Nephron (organoid): ENCODE data around the gene ANAPC4.

ENCODE experiments used
- H3K27ac Mint-ChIP-seq, 3 experiments: 2 replicates each; pipeline ENCODE4 v1.8.0; 2020; ENCODE audit warnings: mixed read lengths in 3 of 3, mild to moderate bottlenecking in 2 of 3, moderate library complexity in 1 of 3
- H3K27me3 Mint-ChIP-seq: 2 replicates; pipeline ENCODE4 v1.8.0; 2021; ENCODE audit warnings: low read depth, mild to moderate bottlenecking, moderate library complexity, mixed read lengths
- H3K36me3 Mint-ChIP-seq: 2 replicates; pipeline ENCODE4 v1.8.0; 2020; ENCODE audit warnings: low read depth, mixed read lengths
- H3K4me1 Mint-ChIP-seq: 2 replicates; pipeline ENCODE4 v1.8.0; 2020; ENCODE audit warnings: mixed read lengths
- H3K4me3 Mint-ChIP-seq, 3 experiments: 2 replicates each; pipeline ENCODE4 v1.8.0; 2020; ENCODE audit warnings: mild to moderate bottlenecking in 3 of 3, mixed read lengths in 3 of 3, moderate library complexity in 2 of 3
- H3K9me3 Mint-ChIP-seq: 2 replicates; pipeline ENCODE4 v1.8.0; 2020; ENCODE audit warnings: mixed read lengths
- CTCF ChIP-seq, 3 experiments: fragments of 200-600 bp; sonication (generic); IDR thresholded peaks; one replicate each; pipeline ENCODE4 v1.5.0; 2021; ENCODE audit warnings: antibody characterized with exemption in 3 of 3; ENCODE audit not compliant: unreplicated experiment in 3 of 3

Gene ANAPC4

DNA sequence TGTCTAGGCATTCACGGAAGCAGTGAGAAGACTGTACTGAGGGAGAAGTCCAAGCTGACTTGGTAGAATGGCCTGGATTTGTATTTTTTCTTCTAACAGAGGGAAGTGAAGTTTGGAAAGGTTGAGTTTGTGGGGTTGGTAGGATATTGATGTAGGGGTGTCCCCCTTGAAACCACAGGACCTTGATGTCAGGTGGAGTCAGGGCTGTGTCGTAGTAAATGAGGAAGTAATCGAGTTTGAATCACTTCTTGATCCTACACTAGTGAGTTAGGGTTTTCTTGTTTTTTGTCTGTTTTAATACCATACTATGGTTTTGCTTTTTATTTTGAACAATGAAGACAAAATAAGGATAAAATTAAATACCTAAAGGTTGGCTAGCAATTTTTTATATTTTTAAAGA lies 30.1 kb upstream of the ANAPC4 start:
- Mint-ChIP-seq H3K4me3 (no peak overlapping the region), H3K4me1 (peaks cover 7% of the 10 kb centered on the region), H3K9me3 (no peaks in the 10 kb centered on the region), H3K27me3 (no peaks in the 10 kb centered on the region), H3K36me3 (no peaks in the 10 kb centered on the region), H3K27ac (peak overlapping the region in 2 of 3 experiments; percentile 34 to 75)
- TF ChIP-seq CTCF (IDR thresholded peaks at IDR 0.05; ENCODE audit: unreplicated experiment in 3 of 3) = no peak

GRCh38 chr4:25347473-25347872 lies 29.6 kb upstream of the ANAPC4 start:
- peaks cover 4% of the 10 kb centered on the region for H3K36me3 Mint-ChIP-seq
- H3K9me3 Mint-ChIP-seq = no peaks in the 10 kb centered on the region
- H3K4me1 Mint-ChIP-seq = peaks cover 7% of the 10 kb centered on the region
- no peaks in the 10 kb centered on the region for H3K27me3 Mint-ChIP-seq
- H3K27ac Mint-ChIP-seq = peak overlapping the region in 1 of 3 experiments; percentile 55
- H3K4me3 Mint-ChIP-seq = no peak overlapping the region
- no peak for TF ChIP-seq CTCF (IDR thresholded peaks at IDR 0.05; ENCODE audit: unreplicated experiment in 3 of 3)

DNA sequence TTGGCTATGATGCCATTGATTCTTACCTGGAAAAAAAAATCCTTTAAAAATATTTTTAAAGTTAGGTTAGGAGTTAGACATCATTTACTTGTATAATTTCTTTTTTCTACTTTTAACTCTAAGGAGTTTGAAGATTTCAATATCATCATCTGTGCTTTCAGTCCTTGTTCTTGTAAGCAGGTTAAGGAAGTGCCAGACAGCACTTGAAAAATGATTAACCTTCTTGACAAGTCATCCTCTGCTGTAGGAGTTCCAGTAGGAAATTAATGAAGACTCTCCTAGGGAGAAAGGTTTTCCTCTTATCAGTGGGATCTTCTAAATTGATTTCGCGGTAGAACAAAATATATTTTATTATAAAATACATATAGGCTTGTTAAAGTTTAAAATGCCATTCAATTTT lies 29.1 kb upstream of the ANAPC4 start:
- Mint-ChIP-seq H3K4me1 (peaks cover 7% of the 10 kb centered on the region), H3K4me3 (no peak overlapping the region), H3K9me3 (no peaks in the 10 kb centered on the region), H3K27me3 (no peaks in the 10 kb centered on the region), H3K27ac (no peak overlapping the region), H3K36me3 (peaks cover 4% of the 10 kb centered on the region)
- no peak for TF ChIP-seq CTCF (IDR thresholded peaks at IDR 0.05; ENCODE audit: unreplicated experiment in 3 of 3)

- Mint-ChIP-seq H3K27ac (no peak overlapping the region), H3K9me3 (no peaks in the 10 kb centered on the region), H3K4me3 (no peak overlapping the region), H3K4me1 (peaks cover 6% of the 10 kb centered on the region), H3K27me3 (no peaks in the 10 kb centered on the region), H3K36me3 (peaks cover 4% of the 10 kb centered on the region)
- TF ChIP-seq CTCF (IDR thresholded peaks at IDR 0.05; ENCODE audit: unreplicated experiment in 3 of 3) = no peak
Measured at GRCh38 chr4:25350561-25350960, 26.5 kb upstream of the ANAPC4 start.

GRCh38 chr4:25351777-25352416 lies 25.2 kb upstream of the ANAPC4 start:
- H3K4me3 Mint-ChIP-seq = no peak overlapping the region
- no peak overlapping the region for H3K27ac Mint-ChIP-seq
- no peaks in the 10 kb centered on the region for H3K4me1 Mint-ChIP-seq
- no peaks in the 10 kb centered on the region for H3K27me3 Mint-ChIP-seq
- H3K9me3 Mint-ChIP-seq = no peaks in the 10 kb centered on the region
- TF ChIP-seq CTCF (IDR thresholded peaks at IDR 0.05; ENCODE audit: unreplicated experiment in 3 of 3) = no peak
- H3K36me3 Mint-ChIP-seq = peaks cover 4% of the 10 kb centered on the region

DNA sequence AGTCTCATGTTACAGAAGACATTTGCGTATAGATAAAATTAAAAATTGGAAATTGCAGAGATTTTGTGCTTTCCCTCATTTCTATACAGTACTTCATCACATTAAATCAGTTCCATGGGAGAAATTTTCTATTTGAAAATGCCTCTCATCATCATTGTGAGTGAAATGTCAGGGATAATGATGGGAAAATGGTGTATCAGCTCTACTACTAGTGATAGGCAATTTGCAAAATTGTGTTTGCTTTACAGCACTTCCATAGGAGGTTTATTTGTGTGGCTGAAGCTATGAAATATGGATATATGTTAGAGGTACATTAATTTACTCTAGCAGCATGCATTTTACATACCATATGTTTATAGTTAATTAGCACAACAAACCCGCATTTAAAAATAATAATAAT lies 21.0 kb upstream of the ANAPC4 start:
- H3K4me3 Mint-ChIP-seq = no peak overlapping the region
- no peak overlapping the region for H3K27ac Mint-ChIP-seq
- no peaks in the 10 kb centered on the region for H3K9me3 Mint-ChIP-seq
- H3K27me3 Mint-ChIP-seq = no peaks in the 10 kb centered on the region
- peaks cover 26% of the 10 kb centered on the region for H3K36me3 Mint-ChIP-seq
- no peaks in the 10 kb centered on the region for H3K4me1 Mint-ChIP-seq
- no peak for TF ChIP-seq CTCF (IDR thresholded peaks at IDR 0.05; ENCODE audit: unreplicated experiment in 3 of 3)
